Fibroblast of upper back skin (primary cell): ENCODE measurements around the gene TRIML2.
A peak's percentile ranks its signal among the peaks of the same experiment; 100 is the strongest.

Source experiments
- DNase-seq: peaks from one replicate; pipeline ENCODE4 v3.0.0-alpha.2; 2013

TRIML2 gene

DNA sequence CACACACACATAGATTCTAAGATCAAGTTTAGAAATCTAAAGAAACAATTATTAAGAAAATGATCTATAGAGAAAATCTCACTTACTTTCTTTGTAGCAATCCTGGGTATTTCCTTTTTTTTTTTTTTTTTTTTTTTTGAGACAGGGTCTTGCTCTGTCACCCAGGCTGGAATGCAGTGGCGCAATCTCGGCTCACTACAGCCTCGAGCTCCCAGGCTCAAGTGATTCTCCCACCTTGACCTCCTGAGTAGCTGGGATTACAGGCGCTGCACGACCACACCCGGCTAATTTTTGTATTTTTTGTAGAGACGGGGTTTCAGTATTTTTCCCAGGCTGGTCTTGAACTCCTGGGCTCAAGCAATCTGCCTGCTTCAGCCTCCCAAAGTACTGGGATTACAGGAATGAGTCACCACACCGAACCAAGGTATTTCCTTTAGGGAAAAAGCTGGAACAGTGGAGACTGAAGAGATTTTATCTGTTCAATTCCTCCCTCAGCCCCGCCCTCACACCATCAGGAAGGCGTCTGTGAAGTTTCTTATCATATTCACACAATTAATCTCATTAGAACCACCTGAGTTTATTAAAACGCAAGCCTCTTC lies at the start of gene TRIML2:
TSS of gene TRIML2 (minus strand) at position 447 of the 599 bp plus-strand sequence. CDS start 4,235 bp downstream, outside the sequence.
- peak; percentile 50 for DNase-seq

- no peak for DNase-seq
Observed at GRCh38 chr4:188158336-188158735, 48.9 kb upstream of the TRIML2 start.

DNA sequence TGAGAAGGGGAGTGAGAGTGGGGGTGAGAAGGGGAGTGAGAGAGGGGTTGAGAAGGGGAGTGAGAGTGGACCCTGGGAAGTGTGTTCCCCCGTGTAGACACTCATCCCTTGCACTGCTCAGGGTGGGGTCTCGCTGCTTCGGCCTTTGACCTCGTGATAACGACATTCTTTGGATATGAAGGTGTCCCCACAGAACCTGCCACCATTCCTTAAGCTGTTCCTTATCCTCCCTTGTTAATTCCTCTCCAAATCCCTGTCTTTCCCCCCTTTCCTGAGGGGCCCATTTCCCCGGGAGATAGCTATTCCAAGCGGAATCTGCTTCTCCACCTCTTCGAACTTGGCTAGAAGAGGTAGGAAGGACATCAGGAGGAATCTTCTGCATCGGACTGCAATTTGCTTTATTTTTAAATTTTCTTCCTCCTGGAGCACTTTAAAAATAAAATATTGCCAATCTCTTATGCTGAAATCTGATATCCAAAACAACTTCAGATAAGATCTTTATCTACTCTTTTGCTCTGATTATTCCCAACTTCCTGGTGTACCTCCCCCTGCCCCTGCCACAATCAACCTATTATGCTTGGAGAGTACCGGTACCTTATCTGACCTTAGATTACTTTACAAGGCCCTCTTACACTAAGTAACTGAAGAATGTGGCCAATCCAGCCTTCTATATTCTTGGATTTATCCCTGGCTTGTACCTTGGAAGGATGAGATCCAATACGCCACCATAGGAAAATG lies 45.4 kb upstream of the TRIML2 start:
- DNase-seq, result no peak

DNA sequence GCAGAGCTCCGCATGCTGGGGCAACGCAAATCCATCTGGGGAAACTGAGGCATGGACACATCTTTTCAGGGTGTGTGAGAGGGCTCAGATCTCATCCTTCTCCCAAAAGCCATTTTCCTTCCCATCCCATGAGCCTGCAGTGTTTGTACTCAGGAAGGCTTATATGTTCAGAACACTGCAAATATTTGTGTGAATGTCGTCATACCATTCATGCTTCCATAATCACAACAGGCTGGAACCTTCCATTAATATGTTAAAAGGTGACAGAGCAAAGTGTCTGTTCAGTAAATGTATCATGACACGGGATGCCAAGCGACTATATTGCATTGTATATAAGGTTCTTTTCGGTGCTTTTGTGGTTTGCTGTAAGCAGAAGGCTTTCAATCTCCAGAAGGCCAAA lies 38.4 kb upstream of the TRIML2 start:
- peak; percentile 1 for DNase-seq

- DNase-seq, result no peak
Observed at GRCh38 chr4:188147176-188147575, 37.8 kb upstream of the TRIML2 start.

DNA sequence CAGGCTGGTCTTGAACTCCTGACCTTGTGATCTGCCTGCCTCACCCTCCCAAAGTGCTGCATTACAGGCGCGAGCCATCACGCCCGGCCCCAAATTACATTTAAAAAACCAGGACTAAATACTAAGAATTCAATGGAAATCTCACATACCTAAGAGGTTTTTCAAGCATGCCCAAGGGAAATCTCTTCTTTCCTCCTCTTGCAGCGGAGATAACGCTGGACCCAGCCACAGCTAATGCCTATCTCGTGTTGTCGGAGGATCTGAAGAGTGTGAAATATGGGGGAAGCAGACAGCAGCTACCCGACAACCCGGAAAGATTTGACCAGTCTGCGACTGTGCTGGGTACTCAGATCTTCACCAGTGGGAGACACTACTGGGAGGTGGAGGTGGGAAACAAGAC lies 37.2 kb upstream of the TRIML2 start:
- peak; percentile 7 for DNase-seq

- peak; percentile 33 for DNase-seq
Observed at GRCh38 chr4:188145601-188146000, 36.2 kb upstream of the TRIML2 start.

DNA sequence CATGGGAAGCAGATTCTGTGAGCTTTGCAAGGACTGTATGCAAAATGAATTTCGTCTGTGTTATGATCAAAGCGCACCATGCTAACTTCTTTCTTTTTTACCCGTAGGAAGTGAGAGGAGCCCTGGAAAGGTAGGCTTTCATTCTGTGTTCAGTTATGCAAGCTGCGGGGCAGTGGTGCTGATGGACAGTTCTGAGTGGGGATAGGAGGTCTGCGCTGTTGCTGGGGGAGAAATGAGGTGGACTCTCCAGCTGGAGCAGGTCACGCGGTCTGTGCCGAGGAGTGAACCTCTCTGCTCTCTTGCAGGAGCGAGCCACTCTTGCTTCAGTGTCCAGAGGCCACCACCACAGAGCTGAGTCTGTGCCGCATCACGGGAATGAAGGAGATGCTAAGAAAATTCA lies 34.3 kb upstream of the TRIML2 start:
- DNase-seq, result peak; percentile 44

- no peak for DNase-seq
Observed at GRCh38 chr4:188139671-188140070, 30.3 kb upstream of the TRIML2 start.

- no peak for DNase-seq
Observed at GRCh38 chr4:188139141-188139540, 29.7 kb upstream of the TRIML2 start, which contains the start of gene TRIML1. Gene TRIML1, plus strand, starts transcription at chr4:188139441. Its CDS starts 118 bp downstream, at chr4:188139559.

- DNase-seq, result no peak
Observed at GRCh38 chr4:188138227-188138626, 28.8 kb upstream of the TRIML2 start.

- no peak for DNase-seq
Observed at GRCh38 chr4:188132232-188132631, 22.8 kb upstream of the TRIML2 start.

- DNase-seq, result no peak
Observed at GRCh38 chr4:188130355-188130754, 21.0 kb upstream of the TRIML2 start.

GRCh38 chr4:188127214-188127874 lies 17.9 kb upstream of the TRIML2 start:
- peak; percentile 86 for DNase-seq

- no peak for DNase-seq
Observed at GRCh38 chr4:188121530-188121929, 12.1 kb upstream of the TRIML2 start.

- no peak for DNase-seq
Observed at GRCh38 chr4:188117631-188118324, 8.4 kb upstream of the TRIML2 start.

- DNase-seq, result no peak
Observed at GRCh38 chr4:188113156-188113555, 3.8 kb upstream of the TRIML2 start.

DNA sequence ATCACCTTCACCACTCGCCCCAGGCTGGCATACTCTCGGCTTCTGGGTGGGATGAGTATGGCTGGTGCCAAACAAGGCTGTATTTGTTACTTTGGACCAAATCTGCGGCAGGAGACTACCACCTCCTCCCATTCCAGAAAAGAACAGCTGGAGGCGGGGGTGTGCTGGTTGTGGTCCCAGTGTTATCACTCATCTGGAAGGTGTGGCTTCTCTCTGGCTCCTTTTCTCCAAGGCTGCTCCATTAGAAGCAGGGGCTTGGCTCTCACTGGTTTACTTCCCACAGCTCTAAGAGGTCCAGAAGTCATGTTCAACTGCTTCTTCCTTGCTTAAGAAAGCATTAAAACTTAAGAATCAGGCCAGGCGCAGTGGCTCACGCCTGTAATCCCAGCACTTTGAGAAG lies 2.6 kb upstream of the TRIML2 start:
- no peak for DNase-seq

GRCh38 chr4:188110741-188111471 lies 1.5 kb upstream of the TRIML2 start:
- peak; percentile 18 for DNase-seq

DNA sequence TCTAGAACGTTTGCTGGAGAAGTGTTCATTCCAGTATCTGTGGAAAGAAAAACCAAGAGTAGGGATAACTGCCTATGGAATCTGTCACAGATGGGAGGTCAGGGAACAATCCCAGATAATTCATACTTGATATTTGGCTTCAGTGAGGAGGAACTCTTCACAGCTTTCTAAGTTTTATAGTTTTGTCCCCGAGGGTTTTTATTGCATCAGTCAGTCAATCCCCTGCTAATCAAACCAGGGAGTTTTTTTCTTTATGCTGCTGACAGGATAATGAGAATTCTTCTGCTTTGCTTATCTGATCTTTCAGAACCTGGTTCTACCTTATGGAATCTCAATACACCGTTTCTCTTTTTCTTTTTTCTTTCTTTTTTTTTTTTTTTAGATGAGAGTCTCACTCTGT lies 633 bp upstream of the TRIML2 start:
- DNase-seq, result peak; percentile 41

GRCh38 chr4:188107931-188108843 lies 1.2 kb downstream of the TRIML2 start:
- DNase-seq, result peak; percentile 49

GRCh38 chr4:188106454-188106853 lies 2.9 kb downstream of the TRIML2 start:
- no peak for DNase-seq
